Activated T-cell treated with anti-CD3 and anti-CD28 coated beads, Interleukin-2, amount 50 U/mL, for 4 hours (primary cell): ENCODE results near the gene CR2. TPM values are rescaled to one million over a fixed set of nuclear protein-coding genes. Genes with fewer than 3 reads are reported as not detected.
"Not testable (repeated sequence)": the region's sequence is repeated elsewhere in the genome, so short reads cannot be mapped to it uniquely, and the experiment has no call there.

Experiments
- ATAC-seq, 2 donors: fragments of 200-7000 bp; cut with Tn5 transposase; one replicate each; pipeline ENCODE4 v1.10.0; 2021
- DNase-seq: peaks from one replicate; pipeline ENCODE4 v3.0.0-alpha.2; 2020
- H3K27me3 Mint-ChIP-seq: one replicate; pipeline ENCODE4 v1.8.0; 2021; ENCODE audit warnings: low read depth, mixed read lengths
- H3K36me3 Mint-ChIP-seq: one replicate; pipeline ENCODE4 v1.8.0; 2022; ENCODE audit warnings: mixed read lengths; ENCODE audit not compliant: insufficient read depth
- H3K4me1 Mint-ChIP-seq: one replicate; pipeline ENCODE4 v1.8.0; 2021; ENCODE audit warnings: low read depth, mixed read lengths
- H3K4me3 Mint-ChIP-seq: one replicate; pipeline ENCODE4 v1.8.0; 2021; ENCODE audit warnings: mild to moderate bottlenecking, moderate library complexity, mixed read lengths
- H3K9me3 Mint-ChIP-seq: one replicate; pipeline ENCODE4 v1.8.0; 2021; ENCODE audit warnings: mixed read lengths
- total RNA-seq, 3 donors: library from RNA; stranded (reverse); gene quantifications; one replicate each; pipeline ENCODE4 v1.2.1, GENCODE V29; 2021

Gene CR2
- total RNA-seq, 3 donors from 2014 or later, result 0.43 to 1.1 (median 1.1) TPM

DNA sequence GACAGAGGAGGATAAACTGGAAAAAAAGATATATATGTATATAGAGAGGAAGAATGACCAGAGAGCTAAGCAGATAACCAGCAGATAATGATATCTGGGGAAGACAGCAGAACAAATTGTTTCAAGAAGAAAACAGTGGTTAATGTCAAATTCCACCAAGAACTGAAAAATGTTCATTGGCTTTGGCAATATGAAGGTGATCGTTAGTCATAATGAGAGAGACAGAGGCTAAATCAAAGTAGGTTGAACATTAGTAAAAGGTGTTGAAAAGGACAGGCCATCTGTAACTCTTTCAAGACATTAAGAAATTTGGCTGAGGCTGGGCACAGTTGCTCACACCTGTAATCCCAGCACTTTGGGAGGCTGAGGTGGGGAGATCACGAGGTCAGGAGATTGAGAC, 25.3 kb upstream of the CR2 start:
- no peak for ATAC-seq
- Mint-ChIP-seq H3K4me3 (no peak overlapping the region), H3K27me3 (peaks cover 9% of the 10 kb centered on the region), H3K9me3 (no peaks in the 10 kb centered on the region), H3K4me1 (peaks cover 10% of the 10 kb centered on the region), H3K36me3 (no peaks in the 10 kb centered on the region)
- no peak for DNase-seq

DNA sequence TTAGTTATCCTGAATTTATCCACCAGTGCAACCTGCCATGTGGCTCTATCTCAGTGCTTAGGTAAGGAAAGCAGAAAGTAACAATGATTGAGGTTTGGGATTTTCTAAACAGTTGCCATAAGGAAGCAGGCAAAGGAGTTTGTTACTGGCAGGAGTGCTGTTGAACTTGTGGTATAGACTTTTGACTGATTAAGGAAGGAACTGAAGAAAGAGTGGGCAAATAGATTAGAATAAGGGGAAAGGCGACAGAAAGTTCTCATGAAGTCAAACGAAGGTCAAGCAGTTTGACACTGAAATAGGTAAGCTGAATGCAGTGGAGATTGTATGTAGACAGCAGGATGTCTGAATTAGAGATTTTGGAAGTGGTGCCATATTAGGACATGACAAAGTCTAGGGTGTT, 24.2 kb upstream of the CR2 start:
- no peak for DNase-seq
- Mint-ChIP-seq H3K27me3 (peaks cover 7% of the 10 kb centered on the region), H3K9me3 (no peaks in the 10 kb centered on the region), H3K4me1 (peaks cover 9% of the 10 kb centered on the region), H3K36me3 (no peaks in the 10 kb centered on the region), H3K4me3 (no peak overlapping the region)
- no peak for ATAC-seq

DNA sequence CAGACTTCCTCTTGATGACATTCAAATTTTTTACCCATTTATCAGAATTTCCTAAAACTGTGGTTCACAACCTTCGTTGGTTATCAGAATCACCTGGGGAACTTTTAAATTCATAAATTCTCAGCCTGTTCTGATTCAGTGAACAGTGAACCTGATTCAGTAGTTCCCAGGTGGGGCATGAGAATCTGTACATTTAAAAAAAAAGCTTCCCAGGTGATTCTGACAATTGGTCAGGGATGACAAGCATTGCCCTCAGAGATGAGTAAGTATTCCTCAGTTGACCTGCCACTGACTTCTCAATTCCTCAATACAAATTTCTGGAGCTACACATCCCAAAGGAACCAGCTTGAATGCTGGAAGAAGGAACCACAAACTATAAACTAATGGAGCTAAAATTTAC, 23.5 kb upstream of the CR2 start:
- no peak overlapping the region for H3K4me3 Mint-ChIP-seq
- H3K27me3 Mint-ChIP-seq, result peaks cover 6% of the 10 kb centered on the region
- no peaks in the 10 kb centered on the region for H3K9me3 Mint-ChIP-seq
- H3K36me3 Mint-ChIP-seq, result no peaks in the 10 kb centered on the region
- DNase-seq, result no peak
- ATAC-seq, result no peak
- peaks cover 6% of the 10 kb centered on the region for H3K4me1 Mint-ChIP-seq

DNA sequence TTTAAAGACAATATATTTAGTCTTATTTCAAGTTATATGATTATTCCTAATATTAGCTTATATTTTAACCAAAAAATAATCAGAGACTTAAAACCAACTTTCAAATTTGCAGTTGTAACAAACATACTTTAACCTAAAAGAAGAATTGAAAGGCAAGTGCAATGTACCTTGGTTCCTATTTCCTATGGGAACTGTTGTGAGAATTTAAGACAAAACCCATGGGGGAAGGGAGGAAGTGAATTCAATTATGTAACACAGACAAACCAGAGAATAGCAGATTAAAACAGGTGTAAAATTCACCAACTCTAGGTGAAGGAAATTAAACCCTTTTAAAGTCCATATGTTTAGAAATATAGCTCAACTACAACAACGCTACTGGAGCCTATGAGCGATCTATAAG, 22.6 kb upstream of the CR2 start:
- DNase-seq (no peak), ATAC-seq (no peak)
- Mint-ChIP-seq H3K27me3 (peaks cover 6% of the 10 kb centered on the region), H3K4me1 (peaks cover 8% of the 10 kb centered on the region), H3K36me3 (no peaks in the 10 kb centered on the region), H3K9me3 (no peaks in the 10 kb centered on the region), H3K4me3 (no peak overlapping the region)

DNA sequence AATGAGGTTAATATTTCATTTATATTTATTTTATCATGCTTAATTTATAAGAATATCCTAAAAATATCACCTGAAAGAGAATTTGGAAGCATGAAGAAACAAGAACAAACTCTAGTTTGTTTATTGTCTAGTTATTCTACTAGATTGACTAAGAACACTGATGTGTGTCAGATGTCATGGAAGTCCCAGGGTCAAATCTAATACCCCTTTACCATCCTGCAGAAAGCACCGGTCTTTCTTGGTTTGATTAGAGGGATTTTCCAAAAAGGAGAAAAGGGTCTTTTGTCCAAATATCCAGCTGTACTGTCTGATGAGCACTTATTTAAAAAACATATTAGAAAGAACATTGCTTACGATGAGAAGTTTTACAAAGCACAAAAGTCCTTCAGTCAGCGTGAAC, 20.7 kb upstream of the CR2 start:
- no peak overlapping the region for H3K4me3 Mint-ChIP-seq
- no peaks in the 10 kb centered on the region for H3K36me3 Mint-ChIP-seq
- no peaks in the 10 kb centered on the region for H3K9me3 Mint-ChIP-seq
- peaks cover 3% of the 10 kb centered on the region for H3K27me3 Mint-ChIP-seq
- ATAC-seq (no peak), DNase-seq (no peak)
- peaks cover 5% of the 10 kb centered on the region for H3K4me1 Mint-ChIP-seq

DNA sequence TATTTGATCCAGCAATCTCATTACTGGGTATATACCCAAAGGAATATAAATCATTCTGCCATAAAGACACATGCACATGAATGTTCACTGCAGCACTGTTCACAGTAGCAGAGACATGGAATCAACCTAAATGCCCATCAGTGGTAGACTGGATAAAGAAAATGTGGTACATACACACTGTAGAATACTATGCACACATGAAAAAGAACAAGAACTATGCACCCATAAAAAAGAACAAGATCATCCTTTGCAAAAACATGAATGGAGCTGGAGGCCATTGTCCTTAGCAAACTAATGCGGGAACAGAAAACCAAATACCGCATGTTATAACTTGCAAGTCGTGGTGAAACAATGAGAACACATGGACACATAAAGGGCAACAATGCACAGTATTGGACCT, 17.4 kb upstream of the CR2 start:
- not testable (repeated sequence) for H3K9me3 Mint-ChIP-seq, H3K4me1 Mint-ChIP-seq, H3K36me3 Mint-ChIP-seq, H3K27me3 Mint-ChIP-seq, ATAC-seq, H3K4me3 Mint-ChIP-seq, DNase-seq

DNA sequence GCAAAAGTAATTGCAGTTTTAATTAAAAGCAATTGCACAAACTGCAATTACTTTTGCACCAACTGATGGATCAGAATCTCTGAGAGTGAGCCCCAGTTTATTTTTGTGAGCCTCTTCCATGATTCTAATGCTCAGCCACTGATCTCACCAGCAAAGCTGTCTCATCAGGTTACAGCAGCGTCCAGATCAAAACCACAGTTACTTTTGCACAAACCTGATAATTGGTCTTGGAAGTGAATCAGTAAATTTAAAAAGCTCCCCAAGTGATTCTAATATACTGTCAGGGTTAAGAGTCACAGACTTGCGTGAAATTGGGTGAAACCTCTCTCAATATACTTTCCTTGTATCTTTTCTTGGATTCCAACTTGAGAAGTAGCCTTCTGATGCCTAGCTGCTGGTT, 13.5 kb upstream of the CR2 start:
- H3K4me1 Mint-ChIP-seq, result peaks cover 2% of the 10 kb centered on the region
- H3K4me3 Mint-ChIP-seq, result no peak overlapping the region
- no peaks in the 10 kb centered on the region for H3K36me3 Mint-ChIP-seq
- no peaks in the 10 kb centered on the region for H3K9me3 Mint-ChIP-seq
- no peak for ATAC-seq
- DNase-seq, result no peak
- no peaks in the 10 kb centered on the region for H3K27me3 Mint-ChIP-seq

DNA sequence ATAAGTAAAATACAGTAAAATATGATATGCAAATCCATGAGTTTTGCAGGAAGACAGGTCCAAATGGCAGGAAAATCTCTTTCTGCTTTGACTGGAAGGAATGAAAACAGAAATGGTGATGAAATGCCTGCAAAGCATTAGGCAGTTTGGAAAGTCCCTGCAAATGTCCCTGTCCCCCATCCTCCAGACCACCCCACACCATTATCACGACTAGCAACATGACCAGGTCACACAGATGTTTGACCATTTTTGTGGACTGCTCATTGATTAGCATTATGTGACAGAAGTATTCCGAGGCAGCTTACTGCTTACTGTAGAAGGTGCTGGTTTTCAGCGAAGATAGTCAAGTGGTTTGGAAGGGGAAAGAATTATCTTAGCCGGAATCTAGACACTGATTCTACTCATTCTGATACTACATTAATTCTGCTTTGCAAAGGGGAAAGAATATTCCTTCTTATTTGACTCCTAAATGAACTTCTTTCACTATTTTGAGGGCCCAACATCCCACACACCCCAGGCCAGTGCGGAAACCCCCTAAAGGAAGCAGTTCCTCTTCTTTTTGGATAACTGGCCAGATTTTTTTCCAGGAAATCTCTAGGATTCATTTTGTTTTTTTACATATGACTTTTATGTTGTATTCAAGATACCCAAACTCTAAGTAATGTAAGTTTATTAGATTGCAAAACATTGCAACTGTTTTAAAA, 9.5 kb upstream of the CR2 start:
- Mint-ChIP-seq H3K4me1 (no peaks in the 10 kb centered on the region), H3K27me3 (peaks cover 2% of the 10 kb centered on the region), H3K4me3 (no peak overlapping the region), H3K9me3 (no peaks in the 10 kb centered on the region), H3K36me3 (no peaks in the 10 kb centered on the region)
- DNase-seq (no peak), ATAC-seq (no peak)

DNA sequence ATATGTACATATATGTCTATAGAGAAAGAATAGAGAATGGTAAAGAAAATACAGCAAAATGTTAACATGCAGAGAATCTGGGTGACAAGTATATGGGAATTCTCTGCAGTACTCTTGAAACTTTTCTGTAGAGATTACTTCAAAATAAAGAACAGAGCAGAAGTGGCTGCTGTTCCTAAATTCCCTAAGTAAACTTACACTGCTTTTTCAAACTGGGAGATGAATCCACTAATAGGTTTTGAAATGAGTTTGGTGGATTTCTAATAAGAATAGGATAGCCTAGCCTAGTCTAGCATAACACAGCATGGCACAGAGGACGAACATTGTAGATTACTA, 450 bp upstream of the CR2 start:
- no peaks in the 10 kb centered on the region for H3K36me3 Mint-ChIP-seq
- peaks cover 31% of the 10 kb centered on the region for H3K27me3 Mint-ChIP-seq
- H3K9me3 Mint-ChIP-seq, result no peaks in the 10 kb centered on the region
- ATAC-seq (no peak), DNase-seq (no peak)
- H3K4me1 Mint-ChIP-seq, result peaks cover 14% of the 10 kb centered on the region
- peak overlapping the region; percentile 67 for H3K4me3 Mint-ChIP-seq

DNA sequence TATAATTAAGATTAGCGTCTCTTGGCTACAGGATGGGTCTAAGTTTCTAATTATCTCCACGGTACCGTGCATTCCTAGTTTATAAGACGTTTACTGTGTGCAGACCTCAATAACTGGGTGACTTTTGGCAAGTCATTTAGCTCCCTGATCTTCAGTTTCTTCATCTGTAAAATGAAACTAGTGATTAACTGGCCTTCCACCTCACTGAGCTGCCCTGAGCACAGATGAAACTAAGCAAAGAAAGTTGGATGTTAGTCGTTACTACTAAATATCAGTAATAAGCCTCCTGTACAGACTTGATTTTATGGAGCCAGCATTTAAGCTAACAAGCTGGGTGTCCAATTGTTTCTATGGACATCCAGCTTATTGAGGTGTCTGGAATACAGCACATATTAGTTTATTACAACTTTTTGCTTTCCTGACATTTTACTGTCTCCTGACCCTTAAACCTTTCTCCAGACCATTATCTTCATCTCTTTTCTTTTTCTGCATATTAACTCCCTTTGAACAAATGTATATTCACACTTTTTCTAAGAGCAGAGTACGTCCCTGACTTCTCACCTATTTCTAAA, 1.1 kb downstream of the CR2 start:
- Mint-ChIP-seq H3K9me3 (no peaks in the 10 kb centered on the region), H3K27me3 (peaks cover 24% of the 10 kb centered on the region), H3K4me3 (peak overlapping the region; percentile 67), H3K4me1 (peaks cover 14% of the 10 kb centered on the region), H3K36me3 (no peaks in the 10 kb centered on the region)
- DNase-seq (no peak), ATAC-seq (peak in 1 of 2 donors; percentile 5)

DNA sequence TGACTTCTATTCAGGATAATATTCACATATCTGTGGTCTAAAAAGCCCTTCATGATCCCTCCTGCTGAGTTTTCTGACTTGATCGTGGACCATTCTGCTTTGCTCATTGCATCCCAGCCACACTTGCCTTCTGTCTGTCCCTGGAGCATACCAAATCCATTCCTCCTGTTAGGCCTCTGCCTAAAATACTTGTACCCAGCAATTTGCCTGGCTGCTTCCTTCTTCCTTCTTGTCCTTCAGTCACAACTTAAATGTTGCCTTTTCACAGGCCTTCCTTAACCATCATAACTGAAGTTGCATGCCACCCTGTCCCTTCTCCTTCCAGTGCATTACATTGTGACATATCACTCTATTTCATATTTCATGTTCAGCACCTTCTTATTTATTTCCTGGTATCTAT, 4.3 kb downstream of the CR2 start:
- Mint-ChIP-seq H3K36me3 (no peaks in the 10 kb centered on the region), H3K9me3 (no peaks in the 10 kb centered on the region), H3K4me3 (no peak overlapping the region), H3K4me1 (peaks cover 38% of the 10 kb centered on the region), H3K27me3 (peaks cover 10% of the 10 kb centered on the region)
- DNase-seq (no peak), ATAC-seq (no peak)

DNA sequence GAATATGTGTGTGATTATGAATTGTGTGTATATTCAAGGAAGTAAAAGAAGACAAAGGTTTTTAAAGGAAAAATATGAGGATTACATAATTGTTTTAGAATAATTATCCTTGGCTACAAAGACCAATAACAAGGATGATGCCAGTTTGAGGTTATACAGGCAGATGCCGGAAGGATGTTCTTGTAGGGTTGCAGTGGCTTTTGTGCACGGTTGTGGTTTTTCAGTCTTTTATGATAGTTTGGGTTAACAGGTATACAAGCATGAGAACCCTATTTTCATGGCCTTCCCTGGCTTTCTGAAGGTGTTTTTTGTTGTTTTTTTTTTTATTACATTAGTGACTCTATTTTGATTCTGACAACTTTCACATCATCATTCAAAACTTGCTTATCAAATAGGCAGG, 4.9 kb downstream of the CR2 start:
- no peak for DNase-seq
- Mint-ChIP-seq H3K27me3 (peaks cover 7% of the 10 kb centered on the region), H3K4me3 (no peak overlapping the region), H3K9me3 (no peaks in the 10 kb centered on the region), H3K4me1 (peaks cover 40% of the 10 kb centered on the region), H3K36me3 (no peaks in the 10 kb centered on the region)
- ATAC-seq, result no peak

DNA sequence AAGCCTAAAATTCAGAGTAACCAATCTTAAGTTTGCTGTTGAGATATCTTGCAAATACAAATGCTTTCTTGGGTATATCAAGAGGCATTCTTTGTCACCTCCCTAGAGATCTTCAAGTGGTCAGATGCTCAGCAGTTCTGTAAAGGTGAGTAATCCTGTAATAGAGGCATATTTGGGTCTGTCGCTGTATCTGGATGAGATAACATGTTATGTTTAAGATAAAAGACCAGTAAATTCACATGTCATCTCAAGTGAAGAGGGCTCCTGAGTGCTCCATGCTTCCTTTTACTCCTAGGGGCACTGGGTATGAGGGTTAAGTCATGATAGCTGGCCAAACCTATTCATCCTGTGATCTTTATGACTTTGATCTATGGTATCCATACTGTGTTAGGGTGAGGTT, 7.5 kb downstream of the CR2 start:
- Mint-ChIP-seq H3K27me3 (peaks cover 1% of the 10 kb centered on the region), H3K4me1 (peaks cover 37% of the 10 kb centered on the region), H3K9me3 (no peaks in the 10 kb centered on the region), H3K36me3 (no peaks in the 10 kb centered on the region), H3K4me3 (no peak overlapping the region)
- ATAC-seq, result no peak
- no peak for DNase-seq

DNA sequence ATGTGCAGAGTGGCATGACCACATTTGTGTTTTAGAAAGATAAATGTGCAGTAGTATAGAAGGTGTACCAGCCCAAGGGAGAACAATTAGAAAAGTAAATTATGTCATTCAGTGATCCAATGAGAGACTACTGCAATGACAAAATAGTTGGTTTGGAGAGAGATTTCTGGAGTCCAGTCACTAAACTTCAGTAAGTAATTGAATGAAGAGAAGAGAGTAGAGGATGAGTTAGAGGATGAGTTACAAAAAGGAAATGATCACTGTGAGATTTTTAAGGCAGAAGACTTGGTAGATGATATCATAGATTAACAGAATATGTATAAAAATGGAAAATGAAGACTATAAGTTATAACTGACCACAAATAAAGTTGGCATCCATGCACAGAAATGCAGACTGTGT, 8.4 kb downstream of the CR2 start:
- DNase-seq (no peak), ATAC-seq (no peak)
- no peak overlapping the region for H3K4me3 Mint-ChIP-seq
- H3K4me1 Mint-ChIP-seq, result peaks cover 37% of the 10 kb centered on the region
- peaks cover 1% of the 10 kb centered on the region for H3K27me3 Mint-ChIP-seq
- no peaks in the 10 kb centered on the region for H3K9me3 Mint-ChIP-seq
- H3K36me3 Mint-ChIP-seq, result no peaks in the 10 kb centered on the region

DNA sequence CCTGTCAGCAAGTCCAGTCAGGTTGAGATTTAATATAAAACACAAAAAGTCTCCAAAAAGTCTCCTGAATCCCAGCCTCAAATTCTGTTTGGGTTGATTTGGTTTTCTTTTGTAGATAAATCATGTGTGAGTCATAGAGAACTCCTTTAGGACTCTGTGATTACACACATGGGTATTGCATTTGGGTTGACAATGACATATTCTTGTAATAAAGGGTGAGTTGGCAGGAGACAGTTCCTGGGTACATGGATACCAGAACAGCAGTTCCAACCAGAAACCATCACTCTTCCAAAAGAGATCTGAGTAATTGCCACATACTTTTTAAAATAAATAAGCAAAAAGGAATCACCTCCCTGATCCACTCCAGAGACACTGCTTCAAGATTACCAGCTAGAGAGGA, 8.9 kb downstream of the CR2 start:
- Mint-ChIP-seq H3K27me3 (peaks cover 1% of the 10 kb centered on the region), H3K4me1 (peaks cover 37% of the 10 kb centered on the region)
- no peak for DNase-seq

More for the DNA sequence above, 8.9 kb downstream of the CR2 start:
- Mint-ChIP-seq H3K4me3 (no peak overlapping the region), H3K36me3 (no peaks in the 10 kb centered on the region), H3K9me3 (no peaks in the 10 kb centered on the region)
- ATAC-seq, result peak; percentile 70 to 80
